ENCODE measurements around the gene GCFC2.
A peak's percentile ranks its signal among the peaks of the same experiment; 100 is the strongest.
"Not testable (repeated sequence)": the region's sequence is repeated elsewhere in the genome, so short reads cannot be mapped to it uniquely, and the experiment has no call there.

GCFC2 gene

DNA sequence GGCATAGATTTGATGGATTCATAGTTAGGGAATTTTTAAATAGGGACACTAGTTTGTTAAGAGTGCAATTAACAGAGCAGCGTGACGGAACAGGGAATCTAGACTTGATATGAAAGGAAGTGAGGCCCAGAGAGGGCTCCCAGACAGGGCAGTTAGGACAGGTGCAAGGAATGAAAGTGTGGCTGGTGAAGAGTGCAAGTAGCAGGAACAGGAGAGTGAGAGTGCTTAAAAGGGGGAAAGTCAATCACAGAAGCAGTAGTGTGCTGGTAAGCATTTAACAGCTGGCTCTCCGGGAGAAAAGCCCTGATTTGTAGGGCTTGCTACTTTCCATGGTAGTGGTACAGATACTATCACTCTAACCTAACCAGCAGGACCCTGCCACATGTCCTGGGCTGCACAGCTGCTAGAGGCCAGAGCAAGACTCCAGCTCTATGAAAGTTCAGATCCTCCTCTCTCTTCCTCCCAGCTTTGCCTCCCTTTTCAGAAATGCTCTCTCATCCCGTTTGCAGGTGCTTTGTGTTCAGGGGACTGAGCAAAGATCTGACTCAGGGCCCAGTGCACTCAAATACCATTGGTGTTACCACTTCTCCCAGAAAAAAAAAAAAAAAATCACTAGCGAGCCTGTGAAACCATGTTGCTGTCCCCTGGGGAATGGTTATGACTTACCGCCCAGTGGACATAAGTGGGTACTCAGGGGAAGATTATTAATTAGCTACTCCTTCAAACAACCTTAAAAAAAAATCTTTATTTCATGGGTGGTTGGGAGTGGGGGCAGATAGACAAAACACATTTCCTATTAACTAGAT lies 18.1 kb upstream of the GCFC2 start:
- Histone ChIP-seq H3K4me3 (ENCODE audit: insufficient read length, low read depth) (no peak overlapping the region), H3K27me3 (ENCODE audit: insufficient read depth, insufficient read length) (no peaks in the 10 kb centered on the region), H3K4me1 (ENCODE audit: insufficient read depth, insufficient read length) (no peaks in the 10 kb centered on the region), H3K36me3 (ENCODE audit: insufficient read depth, insufficient read length, low read length) (no peaks in the 10 kb centered on the region), H3K9me3 (ENCODE audit: insufficient read depth, low read length) (no peaks in the 10 kb centered on the region), H3K9ac (ENCODE audit: insufficient read length, low read depth) (no peak overlapping the region)
- no peak for TF ChIP-seq SUZ12 (IDR thresholded peaks at IDR 0.05; ENCODE audit: extremely low read depth, insufficient read depth, insufficient read length)
- no peak for TF ChIP-seq YY1 (IDR thresholded peaks at IDR 0.05; ENCODE audit: insufficient read depth, insufficient read length)
- no peak for TF ChIP-seq ZNF274 (IDR thresholded peaks at IDR 0.05; ENCODE audit: low read depth, low read length)
- DNase-seq (ENCODE audit: low read depth, low spot score) = no peak

DNA sequence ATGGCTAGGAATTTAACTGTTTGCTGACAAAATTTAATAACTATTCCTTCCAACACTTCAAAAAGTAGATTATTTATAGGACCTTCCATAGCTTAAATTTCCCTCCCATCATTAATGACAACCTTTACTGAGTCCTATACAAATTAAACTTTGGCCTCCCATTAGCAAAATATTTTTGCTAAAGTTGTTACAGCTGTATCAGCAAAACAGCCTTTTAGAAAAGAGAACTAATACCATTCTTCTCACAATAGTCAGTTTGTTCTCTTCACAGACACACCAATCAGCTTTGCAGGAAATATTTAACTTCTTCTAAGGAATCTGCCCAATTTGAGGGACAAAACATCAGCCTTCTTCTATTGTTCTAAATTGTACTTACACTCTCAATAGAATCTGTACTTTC lies 12.0 kb upstream of the GCFC2 start:
- Histone ChIP-seq H3K27me3 (ENCODE audit: insufficient read depth, insufficient read length) (no peaks in the 10 kb centered on the region), H3K4me1 (ENCODE audit: insufficient read depth, insufficient read length) (no peaks in the 10 kb centered on the region), H3K9me3 (ENCODE audit: insufficient read depth, low read length) (peaks cover 9% of the 10 kb centered on the region), H3K36me3 (ENCODE audit: insufficient read depth, insufficient read length, low read length) (no peaks in the 10 kb centered on the region), H3K4me3 (ENCODE audit: insufficient read length, low read depth) (no peak overlapping the region), H3K9ac (ENCODE audit: insufficient read length, low read depth) (no peak overlapping the region)
- no peak for DNase-seq (ENCODE audit: low read depth, low spot score)
- no peak for TF ChIP-seq ZNF274 (IDR thresholded peaks at IDR 0.05; ENCODE audit: low read depth, low read length)
- TF ChIP-seq SUZ12 (IDR thresholded peaks at IDR 0.05; ENCODE audit: extremely low read depth, insufficient read depth, insufficient read length) = no peak
- no peak for TF ChIP-seq YY1 (IDR thresholded peaks at IDR 0.05; ENCODE audit: insufficient read depth, insufficient read length)

DNA sequence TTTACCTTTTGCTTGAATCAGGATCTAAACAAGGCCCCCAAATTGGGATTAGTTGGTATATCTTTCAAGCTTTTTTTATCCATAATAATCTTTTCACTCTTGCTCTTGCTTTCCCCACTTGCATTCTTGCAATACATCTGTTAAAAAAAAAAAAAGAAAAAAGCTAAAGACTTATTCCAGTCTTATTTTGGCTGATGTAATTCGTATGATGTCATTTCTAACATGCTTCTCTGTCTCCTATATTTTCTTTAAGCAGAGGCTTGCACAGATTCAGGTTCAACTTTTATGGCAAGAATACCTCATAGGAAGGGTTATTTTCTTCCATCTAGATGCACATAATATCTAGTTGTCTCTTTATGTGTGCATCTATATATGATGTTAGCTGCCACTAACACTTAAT lies 9.8 kb upstream of the GCFC2 start:
- Histone ChIP-seq H3K9ac (ENCODE audit: insufficient read length, low read depth) (no peak overlapping the region), H3K4me3 (ENCODE audit: insufficient read length, low read depth) (no peak overlapping the region)
- no peak for DNase-seq (ENCODE audit: low read depth, low spot score)

DNA sequence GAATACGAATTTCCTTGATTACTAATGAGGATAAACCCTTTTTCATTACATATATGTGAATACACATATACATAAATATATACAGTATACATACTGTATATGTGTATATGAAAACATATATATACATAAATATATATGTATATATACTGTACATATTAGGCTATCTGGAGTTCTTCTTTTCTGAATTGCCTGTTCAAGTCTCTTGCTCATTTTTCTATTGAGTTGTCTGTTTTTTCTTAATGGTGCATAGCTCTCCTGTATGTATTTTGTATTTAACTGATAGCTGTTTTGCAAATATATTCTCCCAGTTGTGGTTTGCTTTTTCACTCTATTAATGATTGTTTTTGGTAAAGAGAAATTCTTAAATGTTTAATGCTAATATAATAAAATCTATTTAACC lies 8.9 kb upstream of the GCFC2 start:
- no peak overlapping the region for H3K9ac ChIP-seq (ENCODE audit: insufficient read length, low read depth)
- DNase-seq (ENCODE audit: low read depth, low spot score) = no peak
- no peaks in the 10 kb centered on the region for H3K36me3 ChIP-seq (ENCODE audit: insufficient read depth, insufficient read length, low read length)
- H3K9me3 ChIP-seq (ENCODE audit: insufficient read depth, low read length) = peaks cover 9% of the 10 kb centered on the region
- no peaks in the 10 kb centered on the region for H3K4me1 ChIP-seq (ENCODE audit: insufficient read depth, insufficient read length)
- TF ChIP-seq YY1 (IDR thresholded peaks at IDR 0.05; ENCODE audit: insufficient read depth, insufficient read length) (no peak), ZNF274 (IDR thresholded peaks at IDR 0.05; ENCODE audit: low read depth, low read length) (no peak)
- no peak overlapping the region for H3K4me3 ChIP-seq (ENCODE audit: insufficient read length, low read depth)
- no peaks in the 10 kb centered on the region for H3K27me3 ChIP-seq (ENCODE audit: insufficient read depth, insufficient read length)

More for the DNA sequence above, 9.8 kb upstream of the GCFC2 start:
- Histone ChIP-seq H3K36me3 (ENCODE audit: insufficient read depth, insufficient read length, low read length) (no peaks in the 10 kb centered on the region), H3K9me3 (ENCODE audit: insufficient read depth, low read length) (peaks cover 9% of the 10 kb centered on the region), H3K4me1 (ENCODE audit: insufficient read depth, insufficient read length) (no peaks in the 10 kb centered on the region), H3K27me3 (ENCODE audit: insufficient read depth, insufficient read length) (no peaks in the 10 kb centered on the region)
- TF ChIP-seq YY1 (IDR thresholded peaks at IDR 0.05; ENCODE audit: insufficient read depth, insufficient read length) (no peak), SUZ12 (IDR thresholded peaks at IDR 0.05; ENCODE audit: extremely low read depth, insufficient read depth, insufficient read length) (no peak), ZNF274 (IDR thresholded peaks at IDR 0.05; ENCODE audit: low read depth, low read length) (no peak)

DNA sequence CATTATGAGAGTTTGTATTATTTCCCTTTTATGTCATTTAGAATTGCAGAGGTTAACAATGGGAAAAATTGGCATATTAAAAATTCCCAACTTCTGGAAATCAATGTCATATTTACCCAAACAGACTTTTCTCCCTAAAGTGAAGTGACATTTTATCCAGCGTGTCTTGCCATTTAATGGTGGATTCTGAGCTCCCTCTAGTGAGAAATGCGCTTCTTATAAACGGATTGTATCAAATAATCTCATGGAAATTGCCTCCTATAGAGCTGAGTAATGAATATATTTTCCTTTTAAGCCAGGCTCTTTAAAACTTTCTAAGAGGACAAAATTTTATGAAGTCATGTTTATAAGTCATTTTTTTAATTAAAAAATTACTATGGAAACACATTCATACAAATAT lies 5.7 kb upstream of the GCFC2 start:
- peaks cover 9% of the 10 kb centered on the region for H3K9me3 ChIP-seq (ENCODE audit: insufficient read depth, low read length)
- H3K27me3 ChIP-seq (ENCODE audit: insufficient read depth, insufficient read length) = no peaks in the 10 kb centered on the region
- H3K36me3 ChIP-seq (ENCODE audit: insufficient read depth, insufficient read length, low read length) = no peaks in the 10 kb centered on the region
- no peak for TF ChIP-seq SUZ12 (IDR thresholded peaks at IDR 0.05; ENCODE audit: extremely low read depth, insufficient read depth, insufficient read length)
- no peak for TF ChIP-seq ZNF274 (IDR thresholded peaks at IDR 0.05; ENCODE audit: low read depth, low read length)
- no peak for TF ChIP-seq YY1 (IDR thresholded peaks at IDR 0.05; ENCODE audit: insufficient read depth, insufficient read length)
- no peak overlapping the region for H3K4me3 ChIP-seq (ENCODE audit: insufficient read length, low read depth)
- no peak for DNase-seq (ENCODE audit: low read depth, low spot score)
- no peaks in the 10 kb centered on the region for H3K4me1 ChIP-seq (ENCODE audit: insufficient read depth, insufficient read length)
- H3K9ac ChIP-seq (ENCODE audit: insufficient read length, low read depth) = no peak overlapping the region

DNA sequence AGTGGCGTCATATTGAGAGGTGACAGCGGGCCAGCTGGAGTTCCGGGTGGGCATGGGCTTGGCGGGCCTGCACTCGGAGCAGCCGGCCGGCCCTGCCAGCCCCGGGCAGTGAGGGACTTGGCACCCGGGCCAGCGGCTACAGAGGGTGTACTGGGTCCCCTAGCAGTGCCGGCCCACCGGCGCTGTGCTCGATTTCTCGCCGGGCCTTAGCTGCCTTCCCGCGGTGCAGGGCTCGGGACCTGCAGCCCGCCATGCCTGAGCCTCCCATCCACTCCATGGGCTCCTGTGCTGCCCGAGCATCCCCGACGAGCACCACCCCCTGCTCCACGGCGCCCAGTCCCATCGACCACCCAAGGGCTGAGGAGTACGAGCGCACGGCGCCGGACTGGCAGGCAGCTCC lies 875 bp upstream of the GCFC2 start:
- H3K4me1 ChIP-seq (ENCODE audit: insufficient read depth, insufficient read length); H3K36me3 ChIP-seq (ENCODE audit: insufficient read depth, insufficient read length, low read length); DNase-seq (ENCODE audit: low read depth, low spot score); H3K27me3 ChIP-seq (ENCODE audit: insufficient read depth, insufficient read length); H3K4me3 ChIP-seq (ENCODE audit: insufficient read length, low read depth); H3K9ac ChIP-seq (ENCODE audit: insufficient read length, low read depth); H3K9me3 ChIP-seq (ENCODE audit: insufficient read depth, low read length): not testable (repeated sequence)

DNA sequence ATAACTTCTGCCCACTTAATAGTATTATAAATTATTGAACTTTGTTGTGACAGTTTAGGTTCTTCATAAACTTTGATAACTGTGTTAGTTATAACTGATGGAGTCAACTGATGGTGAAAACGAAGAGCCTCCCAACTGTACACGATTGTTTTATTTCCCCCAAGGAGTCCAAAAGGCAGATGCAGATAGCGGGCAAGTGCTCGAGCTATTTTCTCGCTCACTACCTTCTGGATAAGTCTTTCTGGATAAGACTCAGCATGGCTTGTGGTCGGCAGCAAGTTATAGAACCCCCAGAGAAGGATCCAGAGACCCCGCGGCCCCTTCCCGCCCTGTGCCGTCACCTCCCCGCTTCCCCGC lies 517 bp downstream of the GCFC2 start:
- Histone ChIP-seq H3K36me3 (ENCODE audit: insufficient read depth, insufficient read length, low read length) (peaks cover 9% of the 10 kb centered on the region), H3K27me3 (ENCODE audit: insufficient read depth, insufficient read length) (no peaks in the 10 kb centered on the region), H3K4me1 (ENCODE audit: insufficient read depth, insufficient read length) (no peaks in the 10 kb centered on the region), H3K9ac (ENCODE audit: insufficient read length, low read depth) (peak overlapping the region; percentile 82), H3K4me3 (ENCODE audit: insufficient read length, low read depth) (peak overlapping the region; percentile 65), H3K9me3 (ENCODE audit: insufficient read depth, low read length) (no peaks in the 10 kb centered on the region)
- no peak for DNase-seq (ENCODE audit: low read depth, low spot score)
- TF ChIP-seq ZNF274 (IDR thresholded peaks at IDR 0.05; ENCODE audit: low read depth, low read length) (no peak), YY1 (IDR thresholded peaks at IDR 0.05; ENCODE audit: insufficient read depth, insufficient read length) (no peak), SUZ12 (IDR thresholded peaks at IDR 0.05; ENCODE audit: extremely low read depth, insufficient read depth, insufficient read length) (no peak)
